A549 (cell line): Measurements from ENCODE around the gene GRIK4.

Experiments used
- CHD4 ChIP-seq: fragments of 200-600 bp; sonication (generic); IDR thresholded peaks from 2 replicates; pipeline ENCODE4 v1.6.1; 2016; ENCODE audit warnings: antibody characterized with exemption, mild to moderate bottlenecking, borderline replicate concordance
- CTCF ChIP-seq: fragments of >200 bp; sonication (Bioruptor Twin); formaldehyde crosslinking; IDR thresholded peaks from 3 replicates; pipeline ENCODE4 v1.5.1; 2016
- EP300 ChIP-seq, 2 experiments: fragments of >200 bp; sonication (Bioruptor Twin); formaldehyde crosslinking; IDR thresholded peaks; 2 replicates in 1 of 2; 3 replicates in 1 of 2; pipeline ENCODE4 v1.6.1; 2016 to 2017
- FOSL2 ChIP-seq, 2 experiments: fragments of 450-650 bp in 1 of 2; fragments of >200 bp in 1 of 2; sonication (Bioruptor Twin) in 1 of 2; formaldehyde crosslinking; IDR thresholded peaks; 2 replicates each; pipeline versions ENCODE4 v1.5.0 to v1.6.1; 2016 to 2020; ENCODE audit warnings: mild to moderate bottlenecking in 1 of 2, moderate library complexity in 1 of 2
- HDAC2 ChIP-seq: fragments of 200-600 bp; sonication (generic); IDR thresholded peaks from 2 replicates; pipeline ENCODE4 v1.6.1; 2016
- KDM5A ChIP-seq: fragments of 200-600 bp; sonication (generic); IDR thresholded peaks from 2 replicates; pipeline ENCODE4 v1.6.1; 2016; ENCODE audit warnings: antibody characterized with exemption, mild to moderate bottlenecking
- MYC ChIP-seq: IDR thresholded peaks from 2 replicates; pipeline ENCODE4 v1.6.1; 2012; ENCODE audit warnings: mild to moderate bottlenecking, inconsistent platforms, low read length, improper control_type of control experiment, borderline replicate concordance
- PHF8 ChIP-seq: fragments of 200-600 bp; sonication (generic); IDR thresholded peaks from 2 replicates; pipeline ENCODE4 v1.6.1; 2016; ENCODE audit warnings: low read depth, mild to moderate bottlenecking, antibody characterized with exemption, moderate library complexity, borderline replicate concordance
- POLR2A ChIP-seq: IDR thresholded peaks from 2 replicates; pipeline ENCODE4 v1.6.1; 2012; ENCODE audit warnings: mild to moderate bottlenecking, low read length
- RFX5 ChIP-seq: fragments of 450-650 bp; IDR thresholded peaks from 2 replicates; pipeline ENCODE4 v1.7.1; 2014; ENCODE audit warnings: antibody characterized with exemption, mild to moderate bottlenecking, moderate library complexity

DNA sequence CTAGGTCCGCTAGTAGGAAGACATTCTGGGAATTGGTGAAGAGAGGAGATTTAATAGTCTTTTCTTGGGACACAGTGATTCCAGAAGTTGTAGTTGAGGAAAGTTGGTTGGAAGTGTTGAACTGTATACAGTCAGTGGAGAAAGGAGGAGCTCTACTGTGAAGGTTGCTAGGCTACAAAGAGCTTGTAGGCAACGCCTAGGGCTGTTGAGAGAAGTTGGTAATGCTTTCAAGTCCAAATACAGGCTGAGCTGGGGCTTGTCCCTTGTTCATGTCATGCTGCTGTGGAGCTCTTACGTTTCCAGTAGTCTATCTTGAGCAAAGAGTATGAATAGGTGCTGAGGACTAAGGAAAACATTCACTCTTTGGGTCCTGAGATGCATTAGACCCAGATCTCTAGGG lies 513.4 kb downstream of the GRIK4 start:
- no peak for TF ChIP-seq EP300 (IDR thresholded peaks at IDR 0.05)
- no peak for TF ChIP-seq CTCF
- no peak for TF ChIP-seq POLR2A
- TF ChIP-seq KDM5A = no peak
- TF ChIP-seq HDAC2 = no peak
- TF ChIP-seq MYC = no peak
- TF ChIP-seq RFX5 = no peak
- no peak for TF ChIP-seq PHF8
- TF ChIP-seq FOSL2 (IDR thresholded peaks at IDR 0.05) = no peak
- no peak for TF ChIP-seq FOSL2 (CRISPR knock-in tag; IDR thresholded peaks at IDR 0.05)
- no peak for TF ChIP-seq CHD4
